BLaER1 (cell line): ENCODE results near the gene IL13.

ENCODE experiments used
- H3K27ac ChIP-seq: shearing (Covaris generic); formaldehyde crosslinking; 2 replicates; pipeline ENCODE4 v1.8.1; 2022
- H3K27me3 ChIP-seq: shearing (Covaris generic); formaldehyde crosslinking; 2 replicates; pipeline ENCODE4 v1.8.1; 2022
- H3K36me3 ChIP-seq: shearing (Covaris generic); formaldehyde crosslinking; 2 replicates; pipeline ENCODE4 v1.8.1; 2022
- H3K4me1 ChIP-seq: shearing (Covaris generic); formaldehyde crosslinking; 2 replicates; pipeline ENCODE4 v1.8.1; 2022
- H3K4me2 ChIP-seq: shearing (Covaris generic); formaldehyde crosslinking; 2 replicates; pipeline ENCODE4 v1.8.1; 2022
- H3K4me3 ChIP-seq: shearing (Covaris generic); formaldehyde crosslinking; 2 replicates; pipeline ENCODE4 v1.8.1; 2022
- H3K9ac ChIP-seq: shearing (Covaris generic); formaldehyde crosslinking; 2 replicates; pipeline ENCODE4 v1.8.1; 2022
- H3K9me3 ChIP-seq: shearing (Covaris generic); formaldehyde crosslinking; 2 replicates; pipeline ENCODE4 v1.8.1; 2022
- H4K20me1 ChIP-seq: shearing (Covaris generic); formaldehyde crosslinking; 2 replicates; pipeline ENCODE4 v1.8.1; 2022
- Cebpa-rat ChIP-seq: shearing (Covaris generic); IDR thresholded peaks from 2 replicates; pipeline ENCODE4 v1.8.1; 2022

IL13 gene

GRCh38 chr5:132637241-132637640 lies 20.7 kb upstream of the IL13 start:
- Histone ChIP-seq H3K4me1 (peaks cover 38% of the 10 kb centered on the region), H3K27me3 (no peaks in the 10 kb centered on the region), H4K20me1 (no peaks in the 10 kb centered on the region), H3K27ac (no peak overlapping the region), H3K9me3 (no peaks in the 10 kb centered on the region), H3K9ac (no peak overlapping the region), H3K4me3 (no peak overlapping the region), H3K4me2 (no peak overlapping the region), H3K36me3 (peaks cover 59% of the 10 kb centered on the region)
- TF ChIP-seq Cebpa-rat: no peak

- Histone ChIP-seq H3K9me3 (no peaks in the 10 kb centered on the region), H3K4me1 (peaks cover 38% of the 10 kb centered on the region), H3K27ac (peak overlapping the region; percentile 24; the same call in 1 of the 2 replicates), H3K4me2 (peak overlapping the region; percentile 56), H3K9ac (peak overlapping the region; percentile 20; the same call in 1 of the 2 replicates), H3K36me3 (peaks cover 67% of the 10 kb centered on the region), H4K20me1 (no peaks in the 10 kb centered on the region), H3K27me3 (no peaks in the 10 kb centered on the region), H3K4me3 (no peak overlapping the region)
- TF ChIP-seq Cebpa-rat: no peak
Measured at GRCh38 chr5:132639706-132640130, 18.3 kb upstream of the IL13 start.

DNA sequence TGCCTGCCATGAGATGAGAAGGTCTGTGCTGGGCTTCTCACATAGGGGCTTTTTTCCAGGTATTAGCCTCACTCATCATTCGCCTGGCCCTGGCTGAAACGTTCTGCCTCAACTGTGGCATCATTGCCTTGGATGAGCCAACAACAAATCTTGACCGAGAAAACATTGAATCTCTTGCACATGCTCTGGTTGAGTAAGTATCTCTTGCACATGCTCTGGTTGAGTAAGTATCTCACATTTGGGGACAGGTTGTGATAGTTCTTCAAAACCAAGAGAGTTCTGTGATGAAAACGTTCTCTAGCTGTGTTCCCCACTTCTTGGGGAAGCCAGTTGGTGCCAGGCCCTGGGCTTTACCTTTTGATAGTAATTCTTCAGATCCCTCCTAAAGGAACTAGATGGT lies 17.4 kb upstream of the IL13 start:
- no peaks in the 10 kb centered on the region for H4K20me1 ChIP-seq
- H3K4me1 ChIP-seq: peaks cover 38% of the 10 kb centered on the region
- TF ChIP-seq Cebpa-rat: no peak
- H3K9ac ChIP-seq: no peak overlapping the region
- H3K9me3 ChIP-seq: no peaks in the 10 kb centered on the region
- no peak overlapping the region for H3K27ac ChIP-seq
- H3K27me3 ChIP-seq: no peaks in the 10 kb centered on the region
- H3K4me3 ChIP-seq: no peak overlapping the region
- H3K4me2 ChIP-seq: peak overlapping the region; percentile 56
- H3K36me3 ChIP-seq: peaks cover 73% of the 10 kb centered on the region

DNA sequence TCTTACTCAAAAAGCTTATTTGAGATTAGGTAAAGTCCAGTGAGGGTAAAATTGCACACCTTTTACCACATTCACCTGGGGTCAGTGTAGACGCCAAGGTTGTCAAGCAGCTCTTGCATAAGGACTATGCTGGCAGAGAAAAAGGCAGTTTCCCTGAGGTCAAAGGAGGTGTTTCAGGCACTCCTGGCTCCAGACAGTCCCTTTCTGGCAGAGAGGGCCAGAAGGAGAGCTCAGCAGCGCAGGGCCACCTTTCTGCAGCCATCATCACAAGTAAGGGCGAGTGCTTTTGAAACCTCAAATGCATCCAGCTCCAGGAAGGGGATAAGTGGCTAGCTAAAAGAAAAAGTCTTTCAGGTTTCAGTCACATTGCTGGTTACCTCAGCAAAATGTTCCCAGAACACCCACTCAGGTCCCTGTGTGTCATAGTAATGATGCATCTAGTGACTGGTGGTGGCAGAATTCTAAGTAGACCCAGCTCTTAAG lies 16.7 kb upstream of the IL13 start:
- TF ChIP-seq Cebpa-rat: no peak
- Histone ChIP-seq H3K4me3 (no peak overlapping the region), H3K9ac (no peak overlapping the region), H4K20me1 (no peaks in the 10 kb centered on the region), H3K36me3 (peaks cover 72% of the 10 kb centered on the region), H3K9me3 (no peaks in the 10 kb centered on the region), H3K27me3 (no peaks in the 10 kb centered on the region), H3K27ac (no peak overlapping the region), H3K4me1 (peaks cover 38% of the 10 kb centered on the region), H3K4me2 (peak overlapping the region; percentile 56; the same call in 1 of the 2 replicates)

DNA sequence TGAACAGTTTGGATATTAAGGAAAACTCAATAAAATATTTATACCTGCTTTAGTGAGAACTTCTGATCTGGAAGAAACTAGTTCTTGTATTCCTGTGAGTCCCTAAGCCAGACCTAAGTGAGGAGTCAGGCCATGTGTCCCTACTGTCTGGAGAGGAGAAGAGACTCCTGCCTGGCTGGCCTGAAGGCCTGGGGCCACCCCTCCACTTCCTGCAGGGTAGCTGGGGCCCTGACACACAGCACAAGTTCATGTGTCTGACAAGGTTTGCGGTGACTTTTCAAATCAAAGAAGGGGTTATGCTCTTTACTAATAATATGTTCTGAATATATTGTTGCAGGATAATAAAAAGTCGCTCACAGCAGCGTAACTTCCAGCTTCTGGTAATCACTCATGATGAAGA lies 16.1 kb upstream of the IL13 start:
- TF ChIP-seq Cebpa-rat: no peak
- Histone ChIP-seq H3K27ac (no peak overlapping the region), H3K9me3 (no peaks in the 10 kb centered on the region), H3K27me3 (no peaks in the 10 kb centered on the region), H3K36me3 (peaks cover 68% of the 10 kb centered on the region), H3K4me3 (no peak overlapping the region), H3K4me2 (no peak overlapping the region), H4K20me1 (no peaks in the 10 kb centered on the region), H3K9ac (no peak overlapping the region), H3K4me1 (peaks cover 38% of the 10 kb centered on the region)

- Histone ChIP-seq H4K20me1 (no peaks in the 10 kb centered on the region), H3K4me2 (no peak overlapping the region), H3K4me1 (peaks cover 22% of the 10 kb centered on the region), H3K9me3 (peaks cover 20% of the 10 kb centered on the region), H3K27me3 (no peaks in the 10 kb centered on the region), H3K27ac (no peak overlapping the region), H3K9ac (no peak overlapping the region), H3K36me3 (peaks cover 47% of the 10 kb centered on the region), H3K4me3 (no peak overlapping the region)
- no peak for TF ChIP-seq Cebpa-rat
Measured at GRCh38 chr5:132644177-132644576, 13.8 kb upstream of the IL13 start.

DNA sequence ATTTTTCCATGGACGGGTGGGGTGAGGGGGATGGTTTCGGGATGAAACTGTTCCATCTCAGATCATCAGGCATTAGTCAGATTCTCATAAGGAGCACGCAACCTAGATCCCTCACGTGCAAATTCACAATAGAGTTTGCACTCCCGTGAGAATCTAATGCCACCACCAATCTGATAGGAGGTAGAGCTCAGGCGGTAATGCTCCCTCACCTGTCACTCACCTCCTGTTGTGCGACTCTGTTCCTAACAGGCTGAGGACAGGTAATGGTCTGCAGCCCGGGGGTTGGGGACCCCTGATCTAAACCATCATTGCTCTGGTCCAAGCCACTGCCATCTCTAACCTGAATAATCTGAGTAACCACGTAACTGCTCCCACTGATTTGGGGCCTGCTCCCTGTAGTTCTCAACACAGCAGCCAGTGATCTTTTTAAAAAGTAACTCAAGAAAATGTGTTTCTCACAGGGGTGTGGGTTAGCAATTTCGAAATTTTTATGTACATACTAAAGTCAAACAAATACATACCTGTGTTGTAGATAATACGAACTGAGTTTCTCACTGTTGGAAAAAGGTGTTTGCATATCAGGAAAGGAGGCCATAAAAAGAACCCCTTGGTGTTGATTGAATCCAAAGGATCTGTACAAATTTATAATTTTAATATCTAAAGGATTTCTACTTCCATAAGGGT lies 11.2 kb upstream of the IL13 start:
- Histone ChIP-seq H3K9me3 (peaks cover 20% of the 10 kb centered on the region), H3K36me3 (peaks cover 30% of the 10 kb centered on the region), H3K4me1 (no peaks in the 10 kb centered on the region), H3K27me3 (no peaks in the 10 kb centered on the region), H4K20me1 (no peaks in the 10 kb centered on the region), H3K4me3 (no peak overlapping the region), H3K27ac (no peak overlapping the region), H3K4me2 (no peak overlapping the region), H3K9ac (no peak overlapping the region)
- TF ChIP-seq Cebpa-rat: no peak

DNA sequence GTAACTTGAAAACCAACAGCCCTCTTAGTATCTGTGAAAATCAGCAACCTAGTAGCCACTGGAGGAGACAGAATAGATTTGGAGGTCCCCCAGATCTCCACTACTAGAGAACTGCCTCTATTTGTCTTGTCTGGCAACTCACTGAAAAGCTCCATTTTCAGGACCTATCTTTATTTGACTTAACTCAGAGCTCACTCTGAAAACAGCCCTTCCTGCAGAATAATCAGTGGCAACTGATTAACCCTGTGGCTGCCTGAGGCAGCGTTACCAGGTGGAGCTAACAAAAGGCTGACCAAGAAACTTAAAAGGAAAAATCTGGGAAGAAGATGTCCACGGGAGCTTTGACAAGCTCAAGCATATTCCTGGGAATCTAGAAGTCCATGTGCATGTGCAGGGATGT lies 10.5 kb upstream of the IL13 start:
- no peaks in the 10 kb centered on the region for H3K4me1 ChIP-seq
- peaks cover 20% of the 10 kb centered on the region for H3K9me3 ChIP-seq
- no peak overlapping the region for H3K27ac ChIP-seq
- H3K9ac ChIP-seq: no peak overlapping the region
- no peak overlapping the region for H3K4me3 ChIP-seq
- H3K27me3 ChIP-seq: no peaks in the 10 kb centered on the region
- no peaks in the 10 kb centered on the region for H4K20me1 ChIP-seq
- H3K4me2 ChIP-seq: no peak overlapping the region
- TF ChIP-seq Cebpa-rat: no peak
- H3K36me3 ChIP-seq: peaks cover 22% of the 10 kb centered on the region

GRCh38 chr5:132648355-132648754 lies 9.6 kb upstream of the IL13 start:
- no peak overlapping the region for H3K4me2 ChIP-seq
- H3K27ac ChIP-seq: no peak overlapping the region
- H3K27me3 ChIP-seq: peaks cover under 1% of the 10 kb centered on the region; the same call in 1 of the 2 replicates
- H3K4me3 ChIP-seq: no peak overlapping the region
- no peaks in the 10 kb centered on the region for H3K4me1 ChIP-seq
- no peak for TF ChIP-seq Cebpa-rat
- no peaks in the 10 kb centered on the region for H4K20me1 ChIP-seq
- peaks cover 14% of the 10 kb centered on the region; the same call in 1 of the 2 replicates for H3K36me3 ChIP-seq
- H3K9ac ChIP-seq: no peak overlapping the region
- peaks cover 20% of the 10 kb centered on the region for H3K9me3 ChIP-seq

DNA sequence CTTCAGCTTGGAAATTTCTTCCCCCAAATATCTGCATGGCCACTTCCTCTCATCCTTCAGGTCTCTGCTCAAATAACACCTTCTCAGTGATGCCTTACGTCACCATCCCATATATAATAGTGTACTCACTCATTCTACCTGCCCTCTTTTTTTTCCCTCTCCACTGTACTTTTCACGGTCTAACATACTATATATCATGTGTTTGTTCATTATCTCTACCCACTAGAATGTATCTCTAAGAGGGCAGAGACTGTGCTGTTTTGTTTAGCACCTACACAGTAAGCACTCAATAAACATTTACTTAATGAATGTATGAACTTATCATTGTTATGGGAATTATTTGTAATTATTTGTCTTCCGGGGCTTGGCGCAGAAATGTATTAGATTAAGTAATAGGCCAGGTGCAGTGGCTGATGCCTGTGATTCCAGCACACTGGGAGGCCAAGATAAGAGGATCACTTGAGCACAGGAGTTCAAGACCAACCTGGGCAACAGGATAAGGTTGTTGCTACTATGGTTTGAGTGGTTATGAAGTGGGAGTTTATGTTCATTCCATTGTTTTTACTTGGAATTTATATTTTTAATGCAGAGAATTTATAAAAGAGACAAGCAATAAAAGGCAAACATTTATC lies 6.0 kb upstream of the IL13 start:
- Histone ChIP-seq H3K9ac (no peak overlapping the region), H3K4me2 (no peak overlapping the region), H3K36me3 (no peaks in the 10 kb centered on the region), H3K4me1 (peaks cover 12% of the 10 kb centered on the region; the same call in 1 of the 2 replicates), H4K20me1 (no peaks in the 10 kb centered on the region), H3K27me3 (peaks cover 36% of the 10 kb centered on the region), H3K27ac (no peak overlapping the region), H3K9me3 (peaks cover 33% of the 10 kb centered on the region), H3K4me3 (no peak overlapping the region)
- no peak for TF ChIP-seq Cebpa-rat
